Gastroesophageal sphincter (tissue), 3 donors: ENCODE results near the gene CACNB4.

Source experiments
- EP300 ChIP-seq: sonication (generic); formaldehyde crosslinking; IDR thresholded peaks from one replicate; pipeline ENCODE4 v1.6.1; 2017; ENCODE audit warnings: antibody characterized with exemption, mild to moderate bottlenecking
- POLR2A ChIP-seq, 2 donors: fragments of 450-650 bp; IDR thresholded peaks; one replicate each; pipeline ENCODE4 v1.6.1; 2017; ENCODE audit warnings: antibody characterized with exemption in 2 of 2, mild to moderate bottlenecking in 2 of 2, moderate library complexity in 1 of 2
- POLR2AphosphoS5 ChIP-seq: sonication (generic); formaldehyde crosslinking; IDR thresholded peaks from one replicate; pipeline ENCODE4 v1.6.1; 2017; ENCODE audit warnings: antibody characterized with exemption
- TF ChIP-seq, protein P1 (sequence below), 4 experiments: fragments of 200-600 bp in 2 of 4; fragments of 450-650 bp in 2 of 4; sonication (generic) in 1 of 4; IDR thresholded peaks; one replicate each; pipeline ENCODE4 v1.5.1; 2017 to 2019; ENCODE audit warnings: antibody characterized with exemption in 4 of 4, mild to moderate bottlenecking in 2 of 4, moderate library complexity in 2 of 4

- no peak for TF ChIP-seq EP300
- TF ChIP-seq, protein P1, sequence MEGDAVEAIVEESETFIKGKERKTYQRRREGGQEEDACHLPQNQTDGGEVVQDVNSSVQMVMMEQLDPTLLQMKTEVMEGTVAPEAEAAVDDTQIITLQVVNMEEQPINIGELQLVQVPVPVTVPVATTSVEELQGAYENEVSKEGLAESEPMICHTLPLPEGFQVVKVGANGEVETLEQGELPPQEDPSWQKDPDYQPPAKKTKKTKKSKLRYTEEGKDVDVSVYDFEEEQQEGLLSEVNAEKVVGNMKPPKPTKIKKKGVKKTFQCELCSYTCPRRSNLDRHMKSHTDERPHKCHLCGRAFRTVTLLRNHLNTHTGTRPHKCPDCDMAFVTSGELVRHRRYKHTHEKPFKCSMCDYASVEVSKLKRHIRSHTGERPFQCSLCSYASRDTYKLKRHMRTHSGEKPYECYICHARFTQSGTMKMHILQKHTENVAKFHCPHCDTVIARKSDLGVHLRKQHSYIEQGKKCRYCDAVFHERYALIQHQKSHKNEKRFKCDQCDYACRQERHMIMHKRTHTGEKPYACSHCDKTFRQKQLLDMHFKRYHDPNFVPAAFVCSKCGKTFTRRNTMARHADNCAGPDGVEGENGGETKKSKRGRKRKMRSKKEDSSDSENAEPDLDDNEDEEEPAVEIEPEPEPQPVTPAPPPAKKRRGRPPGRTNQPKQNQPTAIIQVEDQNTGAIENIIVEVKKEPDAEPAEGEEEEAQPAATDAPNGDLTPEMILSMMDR (IDR thresholded peaks at IDR 0.05), result no peak
- no peak for TF ChIP-seq POLR2A (IDR thresholded peaks at IDR 0.05)
- peak; percentile 4 for TF ChIP-seq POLR2AphosphoS5
Measured at GRCh38 chr2:152062125-152063091, 36.4 kb downstream of the CACNB4 start.
